C1 segment of cervical spinal cord (tissue), 14 donors: ENCODE measurements around the gene ADGRG3.

ENCODE experiments used
- DNase-seq, 14 donors: peaks; one replicate each; lab custom pipeline; 2025; lab: John Stamatoyannopoulos, UW

The ADGRG3 gene

GRCh38 chr16:57679767-57680482, 11.8 kb downstream of the ADGRG3 start:
- DNase-seq, result no peak

- no peak for DNase-seq
Observed at GRCh38 chr16:57680842-57681375, 12.8 kb downstream of the ADGRG3 start.

- DNase-seq, result no peak
Observed at GRCh38 chr16:57681950-57682728, 14.0 kb downstream of the ADGRG3 start.

- no peak for DNase-seq
Observed at GRCh38 chr16:57682809-57683635, 14.9 kb downstream of the ADGRG3 start.

- no peak for DNase-seq
Observed at GRCh38 chr16:57683636-57684545, 15.8 kb downstream of the ADGRG3 start.

GRCh38 chr16:57684626-57685358, 16.7 kb downstream of the ADGRG3 start:
- DNase-seq, result no peak

GRCh38 chr16:57685633-57686032, 17.5 kb downstream of the ADGRG3 start:
- no peak for DNase-seq

GRCh38 chr16:57686577-57686976, 18.5 kb downstream of the ADGRG3 start:
- no peak for DNase-seq

GRCh38 chr16:57687363-57687929, 19.3 kb downstream of the ADGRG3 start:
- no peak for DNase-seq

GRCh38 chr16:57688487-57688986, 20.4 kb downstream of the ADGRG3 start:
- DNase-seq, result no peak

GRCh38 chr16:57688987-57689761, 21.1 kb downstream of the ADGRG3 start:
- no peak for DNase-seq

- DNase-seq, result no peak
Observed at GRCh38 chr16:57689762-57690558, 21.9 kb downstream of the ADGRG3 start.

GRCh38 chr16:57690782-57691471, 22.8 kb downstream of the ADGRG3 start:
- no peak for DNase-seq

GRCh38 chr16:57692636-57693035, 24.5 kb downstream of the ADGRG3 start:
- no peak for DNase-seq

GRCh38 chr16:57693550-57693949, 25.4 kb downstream of the ADGRG3 start:
- DNase-seq, result no peak

GRCh38 chr16:57694231-57694724, 26.2 kb downstream of the ADGRG3 start:
- DNase-seq, result no peak
